Measurements from ENCODE around the gene DAPL1.

DAPL1 gene

DNA sequence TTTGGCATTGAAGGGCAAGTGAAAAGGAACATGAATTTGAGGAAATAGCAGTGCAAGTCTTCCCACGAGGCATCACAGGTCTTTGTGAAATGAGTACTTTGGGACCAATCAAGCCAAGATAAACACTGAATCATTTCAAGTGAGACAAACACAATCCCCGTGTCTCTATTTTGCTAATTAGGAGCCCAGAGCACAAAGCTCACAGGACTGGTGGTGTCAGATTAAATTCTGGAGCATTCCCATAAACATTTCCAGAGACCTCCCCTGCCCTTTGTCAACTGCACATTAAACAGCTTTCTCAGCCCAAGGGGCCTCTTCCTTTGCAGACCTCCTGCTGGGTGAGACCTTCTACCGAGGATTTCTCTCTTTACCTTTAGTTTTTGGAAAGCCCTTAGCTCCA lies 50.7 kb downstream of the DAPL1 start:
- ChIA-PET POLR2A (no interaction called here), CTCF (no interaction called here)
- TF ChIP-seq ZNF529 (tag by site-specific recombination; IDR thresholded peaks at IDR 0.05; ENCODE audit: insufficient replicate concordance) (no peak), ZNF621 (tag by site-specific recombination; IDR thresholded peaks at IDR 0.05) (no peak), ZNF629 (tag by site-specific recombination; IDR thresholded peaks at IDR 0.05) (0 out of 2 replicates have a peak, but pooled peaks have one; percentile 43), ZNF214 (tag by site-specific recombination; IDR thresholded peaks at IDR 0.05; ENCODE audit: borderline replicate concordance) (no peak), ZXDB (tag by site-specific recombination; IDR thresholded peaks at IDR 0.05) (peak; percentile 52; the same call in 1 of the 2 replicates), OSR2 (tag by site-specific recombination; IDR thresholded peaks at IDR 0.05) (peak; percentile 73), TSHZ1 (tag by site-specific recombination; IDR thresholded peaks at IDR 0.05; ENCODE audit: borderline replicate concordance) (peak; percentile 57), ZNF19 (tag by site-specific recombination; IDR thresholded peaks at IDR 0.05; ENCODE audit: low read depth) (no peak), GLIS1 (tag by site-specific recombination; IDR thresholded peaks at IDR 0.05) (peak; percentile 97), GLI2 (tag by site-specific recombination; IDR thresholded peaks at IDR 0.05; ENCODE audit: borderline replicate concordance, low read depth) (peak; percentile 29; the same call in 1 of the 2 replicates), ZBTB44 (tag by site-specific recombination; IDR thresholded peaks at IDR 0.05) (peak; percentile 72; the same call in 1 of the 2 replicates), ZNF792 (tag by site-specific recombination; IDR thresholded peaks at IDR 0.05) (no peak), ZNF24 (tag by site-specific recombination; IDR thresholded peaks at IDR 0.05) (no peak), WT1 (tag by site-specific recombination; IDR thresholded peaks at IDR 0.05) (peak; percentile 84), PRDM6 (tag by site-specific recombination; IDR thresholded peaks at IDR 0.05) (peak; percentile 93), ZIC2 (tag by site-specific recombination; IDR thresholded peaks at IDR 0.05) (no peak), ZNF707 (tag by site-specific recombination; IDR thresholded peaks at IDR 0.05) (no peak), ZFP37 (tag by site-specific recombination; IDR thresholded peaks at IDR 0.05) (no peak), ZNF341 (tag by site-specific recombination; IDR thresholded peaks at IDR 0.05; ENCODE audit: low read depth) (peak; percentile 16; the same call in 1 of the 2 replicates), INSM2 (tag by site-specific recombination; IDR thresholded peaks at IDR 0.05) (peak; percentile 78; the same call in 1 of the 2 replicates), MZF1 (tag by site-specific recombination; IDR thresholded peaks at IDR 0.05; ENCODE audit: borderline replicate concordance) (peak; percentile 70; the same call in 1 of the 2 replicates), ZFHX2 (tag by site-specific recombination; conservative IDR thresholded peaks at IDR 0.05) (no peak)
- TF ChIP-seq, protein P1, sequence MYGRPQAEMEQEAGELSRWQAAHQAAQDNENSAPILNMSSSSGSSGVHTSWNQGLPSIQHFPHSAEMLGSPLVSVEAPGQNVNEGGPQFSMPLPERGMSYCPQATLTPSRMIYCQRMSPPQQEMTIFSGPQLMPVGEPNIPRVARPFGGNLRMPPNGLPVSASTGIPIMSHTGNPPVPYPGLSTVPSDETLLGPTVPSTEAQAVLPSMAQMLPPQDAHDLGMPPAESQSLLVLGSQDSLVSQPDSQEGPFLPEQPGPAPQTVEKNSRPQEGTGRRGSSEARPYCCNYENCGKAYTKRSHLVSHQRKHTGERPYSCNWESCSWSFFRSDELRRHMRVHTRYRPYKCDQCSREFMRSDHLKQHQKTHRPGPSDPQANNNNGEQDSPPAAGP (tag by site-specific recombination; IDR thresholded peaks at IDR 0.05), result no peak
- TF ChIP-seq, protein P2, sequence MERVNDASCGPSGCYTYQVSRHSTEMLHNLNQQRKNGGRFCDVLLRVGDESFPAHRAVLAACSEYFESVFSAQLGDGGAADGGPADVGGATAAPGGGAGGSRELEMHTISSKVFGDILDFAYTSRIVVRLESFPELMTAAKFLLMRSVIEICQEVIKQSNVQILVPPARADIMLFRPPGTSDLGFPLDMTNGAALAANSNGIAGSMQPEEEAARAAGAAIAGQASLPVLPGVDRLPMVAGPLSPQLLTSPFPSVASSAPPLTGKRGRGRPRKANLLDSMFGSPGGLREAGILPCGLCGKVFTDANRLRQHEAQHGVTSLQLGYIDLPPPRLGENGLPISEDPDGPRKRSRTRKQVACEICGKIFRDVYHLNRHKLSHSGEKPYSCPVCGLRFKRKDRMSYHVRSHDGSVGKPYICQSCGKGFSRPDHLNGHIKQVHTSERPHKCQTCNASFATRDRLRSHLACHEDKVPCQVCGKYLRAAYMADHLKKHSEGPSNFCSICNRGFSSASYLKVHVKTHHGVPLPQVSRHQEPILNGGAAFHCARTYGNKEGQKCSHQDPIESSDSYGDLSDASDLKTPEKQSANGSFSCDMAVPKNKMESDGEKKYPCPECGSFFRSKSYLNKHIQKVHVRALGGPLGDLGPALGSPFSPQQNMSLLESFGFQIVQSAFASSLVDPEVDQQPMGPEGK (tag by site-specific recombination; IDR thresholded peaks at IDR 0.05), result peak; percentile 47; the same call in 1 of the 2 replicates

More for the DNA sequence above, 50.7 kb downstream of the DAPL1 start:
- H3K4me1 ChIP-seq (ENCODE audit: control insufficient read depth, insufficient read depth, low read length), result peaks cover 9% of the 10 kb centered on the region; the same call in 1 of the 2 replicates
- no peak overlapping the region for H3K4me3 ChIP-seq (ENCODE audit: low read depth, low read length)
- H3K27ac ChIP-seq (ENCODE audit: extremely low read depth, low read depth, low read length), result peak overlapping the region; percentile 35; the same call in 1 of the 2 replicates
- H3K9me3 ChIP-seq (ENCODE audit: control insufficient read depth, insufficient read depth, low read depth, low read length), result no peaks in the 10 kb centered on the region
- H3K36me3 ChIP-seq (ENCODE audit: control insufficient read depth in 2 of 2, insufficient read depth in 1 of 2, low read length in 2 of 2), result no peaks in the 10 kb centered on the region
